ENCODE data around the gene RASSF4.

The RASSF4 gene

DNA sequence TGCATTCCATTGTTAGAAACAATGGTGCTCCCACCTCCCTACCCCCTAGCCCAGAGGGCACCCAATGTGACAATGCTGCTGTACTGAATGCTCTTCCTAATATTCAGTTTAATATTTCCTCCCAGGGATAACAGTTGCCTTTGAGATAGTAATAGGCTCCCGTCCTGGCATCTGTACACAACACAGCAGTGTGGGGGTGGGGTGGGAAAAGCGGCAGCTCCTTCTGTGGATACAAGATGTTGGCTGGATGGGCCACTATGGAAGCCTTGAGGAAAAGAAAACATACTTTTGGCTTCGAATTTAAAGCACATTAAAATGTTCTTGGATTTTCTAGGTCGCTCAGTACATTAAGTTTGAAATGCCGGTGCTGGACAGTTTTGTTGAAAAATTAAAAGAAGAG is 32.0 kb downstream of the RASSF4 start:
- no peak overlapping the region for H3K4me3 ChIP-seq (ENCODE audit: low read length)
- no peak for DNase-seq (ENCODE audit: low read depth)
- no peak for TF ChIP-seq CTCF (conservative IDR thresholded peaks at IDR 0.05; ENCODE audit: low read depth, low read length)

DNA sequence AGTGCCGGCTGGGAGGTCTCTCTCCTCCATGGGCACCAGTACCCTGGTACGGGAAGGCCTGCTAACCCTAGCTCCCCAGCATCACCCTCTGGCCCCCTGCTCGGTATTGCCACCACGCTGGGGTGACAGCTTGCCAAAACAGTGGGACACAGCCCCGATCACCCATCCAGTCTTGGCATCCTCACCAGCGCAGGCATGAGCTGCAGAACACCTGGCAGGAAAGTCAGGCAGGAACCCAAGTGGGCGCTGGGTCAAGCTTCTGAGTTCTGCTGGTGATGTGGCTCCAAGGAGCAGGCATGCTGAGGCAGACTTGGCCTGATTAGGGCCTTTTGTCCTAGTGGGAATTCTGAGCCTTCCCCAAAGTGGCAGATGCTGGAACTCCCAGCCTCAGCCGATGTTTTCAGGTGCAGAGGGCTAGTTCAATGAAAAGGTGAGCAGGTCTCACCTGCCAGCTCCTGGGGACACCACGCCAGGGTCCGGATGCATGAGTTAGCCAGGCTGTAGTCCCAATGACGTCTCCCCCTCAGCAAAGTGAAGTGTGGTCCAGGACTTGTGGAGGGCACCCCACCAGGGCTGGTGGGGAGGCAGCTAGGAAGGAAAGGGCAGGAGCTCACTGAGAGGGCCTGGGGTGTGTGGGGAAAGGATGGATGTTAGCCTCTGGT is 32.6 kb downstream of the RASSF4 start:
- TF ChIP-seq CTCF (conservative IDR thresholded peaks at IDR 0.05; ENCODE audit: low read depth, low read length): no peak
- no peak overlapping the region for H3K4me3 ChIP-seq (ENCODE audit: low read length)
- no peak for DNase-seq (ENCODE audit: low read depth)

- no peak for TF ChIP-seq CTCF (conservative IDR thresholded peaks at IDR 0.05; ENCODE audit: low read depth, low read length)
- no peak for DNase-seq (ENCODE audit: low read depth)
- no peak overlapping the region for H3K4me3 ChIP-seq (ENCODE audit: low read length)
Measured at GRCh38 chr10:44992732-44993225, 33.2 kb downstream of the RASSF4 start.

- DNase-seq (ENCODE audit: low read depth): no peak
- no peak overlapping the region for H3K4me3 ChIP-seq (ENCODE audit: low read length)
- TF ChIP-seq CTCF (conservative IDR thresholded peaks at IDR 0.05; ENCODE audit: low read depth, low read length): no peak
Measured at GRCh38 chr10:44993226-44993921, 33.8 kb downstream of the RASSF4 start.

DNA sequence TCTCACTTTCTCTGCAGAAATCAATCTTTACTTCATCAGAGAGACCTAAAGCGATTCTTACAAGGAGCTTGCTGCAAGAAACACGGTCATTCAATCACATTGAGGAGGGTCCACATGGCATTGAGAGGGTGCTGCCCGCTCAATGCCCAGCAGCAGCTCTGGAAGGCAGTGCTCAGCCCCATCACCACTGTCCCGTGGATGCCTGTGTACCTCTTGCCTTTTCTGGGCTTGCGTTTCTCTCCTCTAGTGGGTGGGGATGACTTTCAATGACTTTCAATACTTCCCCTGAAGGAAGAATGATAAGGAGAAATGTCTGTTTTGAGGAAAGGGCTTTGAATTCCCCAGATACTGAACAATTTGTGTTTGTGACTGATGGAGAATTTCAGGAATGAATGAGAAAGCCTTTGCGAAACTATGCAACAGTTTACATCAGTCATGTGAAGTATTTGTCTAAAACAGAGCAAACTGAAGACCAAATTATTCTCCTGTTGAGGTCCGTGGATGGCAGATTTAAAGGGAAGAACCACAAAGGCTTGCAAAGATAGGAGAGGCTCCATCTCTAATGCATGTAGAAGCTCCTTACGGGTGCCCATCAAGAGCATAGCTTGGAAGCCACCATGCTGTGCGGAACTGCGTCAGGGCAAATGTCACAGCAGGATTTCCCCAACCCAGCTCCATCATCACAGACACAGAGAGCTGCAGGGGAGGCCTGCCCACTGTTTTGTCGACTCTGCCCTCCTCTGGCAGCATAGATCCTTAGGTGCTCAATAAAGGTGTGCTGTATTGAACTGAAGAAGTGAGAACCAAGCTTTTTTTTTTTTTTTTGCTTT is 34.5 kb downstream of the RASSF4 start:
- DNase-seq (ENCODE audit: low read depth): no peak
- TF ChIP-seq CTCF (conservative IDR thresholded peaks at IDR 0.05; ENCODE audit: low read depth, low read length): no peak

GRCh38 chr10:44994752-44995530 is 35.3 kb downstream of the RASSF4 start:
- no peak overlapping the region for H3K4me3 ChIP-seq (ENCODE audit: low read length)
- no peak for TF ChIP-seq CTCF (conservative IDR thresholded peaks at IDR 0.05; ENCODE audit: low read depth, low read length)
- DNase-seq (ENCODE audit: low read depth): no peak

More for the DNA sequence above, 34.5 kb downstream of the RASSF4 start:
- H3K4me3 ChIP-seq (ENCODE audit: low read length): no peak overlapping the region
